Measurements from ENCODE around the gene TAMALIN.

- no peak for TF ChIP-seq YY1 (IDR thresholded peaks at IDR 0.05; ENCODE audit: low read depth)
- no peak for TF ChIP-seq EP300 (IDR thresholded peaks at IDR 0.05; ENCODE audit: borderline replicate concordance)
- TF ChIP-seq TAF1 (IDR thresholded peaks at IDR 0.05; ENCODE audit: low read depth), result no peak
- TF ChIP-seq EGR1 (IDR thresholded peaks at IDR 0.05), result no peak
- no peak for TF ChIP-seq CEBPB (IDR thresholded peaks at IDR 0.05)
- no peak for TF ChIP-seq NFIC (IDR thresholded peaks at IDR 0.05)
- no peak for TF ChIP-seq REST (IDR thresholded peaks at IDR 0.05; ENCODE audit: low read depth)
Observed at GRCh38 chr12:52018433-52019112, 11.8 kb downstream of the TAMALIN start.
